ENCODE data around the gene MEGF11. TPM values are rescaled to one million over a fixed set of nuclear protein-coding genes. Genes with fewer than 3 reads are reported as not detected.

The MEGF11 gene
- total RNA-seq, 4 donors from 2014 or later = 2.4 to 8.5 (median 4.3) TPM

DNA sequence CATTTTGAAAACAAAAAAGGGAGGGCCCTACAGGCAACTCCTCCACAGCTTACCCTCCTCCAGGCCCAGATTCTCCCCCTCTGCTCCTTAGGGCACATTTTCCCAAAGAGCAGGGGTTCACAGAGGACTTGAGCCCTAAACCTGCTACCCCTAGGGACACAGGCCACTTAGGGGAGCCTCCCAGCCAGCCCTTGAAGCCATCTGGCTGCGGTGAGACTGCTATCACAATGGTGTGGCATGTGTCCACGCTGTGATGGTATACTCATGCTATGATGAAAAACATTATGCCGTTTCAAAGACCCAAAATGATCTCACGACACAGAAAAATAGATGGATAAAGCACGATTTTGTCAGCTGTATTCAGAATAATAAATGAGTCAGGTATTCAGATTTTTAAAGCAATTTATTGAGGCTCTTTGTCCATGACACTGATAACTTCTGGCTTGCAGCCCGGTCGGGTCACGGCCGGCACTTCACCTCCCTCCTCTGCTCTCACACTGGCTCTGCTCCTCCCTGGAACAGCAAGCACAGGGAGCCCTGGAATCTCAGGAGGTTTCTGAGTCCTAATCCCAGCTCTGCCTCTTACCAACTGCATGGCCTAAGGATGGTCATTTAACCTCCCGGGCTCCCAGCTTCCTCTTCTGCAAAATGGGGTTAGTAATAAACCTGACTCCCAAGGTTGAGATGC is 115.3 kb downstream of the MEGF11 start:
- no peaks in the 10 kb centered on the region for H3K4me1 ChIP-seq
- no peaks in the 10 kb centered on the region for H3K36me3 ChIP-seq
- TF ChIP-seq EP300 (IDR thresholded peaks at IDR 0.05) = no peak
- no peak for TF ChIP-seq POLR2AphosphoS5 (IDR thresholded peaks at IDR 0.05)
- TF ChIP-seq, protein P1, sequence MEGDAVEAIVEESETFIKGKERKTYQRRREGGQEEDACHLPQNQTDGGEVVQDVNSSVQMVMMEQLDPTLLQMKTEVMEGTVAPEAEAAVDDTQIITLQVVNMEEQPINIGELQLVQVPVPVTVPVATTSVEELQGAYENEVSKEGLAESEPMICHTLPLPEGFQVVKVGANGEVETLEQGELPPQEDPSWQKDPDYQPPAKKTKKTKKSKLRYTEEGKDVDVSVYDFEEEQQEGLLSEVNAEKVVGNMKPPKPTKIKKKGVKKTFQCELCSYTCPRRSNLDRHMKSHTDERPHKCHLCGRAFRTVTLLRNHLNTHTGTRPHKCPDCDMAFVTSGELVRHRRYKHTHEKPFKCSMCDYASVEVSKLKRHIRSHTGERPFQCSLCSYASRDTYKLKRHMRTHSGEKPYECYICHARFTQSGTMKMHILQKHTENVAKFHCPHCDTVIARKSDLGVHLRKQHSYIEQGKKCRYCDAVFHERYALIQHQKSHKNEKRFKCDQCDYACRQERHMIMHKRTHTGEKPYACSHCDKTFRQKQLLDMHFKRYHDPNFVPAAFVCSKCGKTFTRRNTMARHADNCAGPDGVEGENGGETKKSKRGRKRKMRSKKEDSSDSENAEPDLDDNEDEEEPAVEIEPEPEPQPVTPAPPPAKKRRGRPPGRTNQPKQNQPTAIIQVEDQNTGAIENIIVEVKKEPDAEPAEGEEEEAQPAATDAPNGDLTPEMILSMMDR (IDR thresholded peaks at IDR 0.05) = no peak
- H3K4me3 ChIP-seq = no peak overlapping the region
- WGBS = 79% methylated on average over 9 of the region's 10 CpGs
- H3K9me3 ChIP-seq = no peaks in the 10 kb centered on the region
- H3K27ac ChIP-seq = no peak overlapping the region
- no peaks in the 10 kb centered on the region for H3K27me3 ChIP-seq
- no peak for DNase-seq (ENCODE audit: low spot score in 2 of 2)

DNA sequence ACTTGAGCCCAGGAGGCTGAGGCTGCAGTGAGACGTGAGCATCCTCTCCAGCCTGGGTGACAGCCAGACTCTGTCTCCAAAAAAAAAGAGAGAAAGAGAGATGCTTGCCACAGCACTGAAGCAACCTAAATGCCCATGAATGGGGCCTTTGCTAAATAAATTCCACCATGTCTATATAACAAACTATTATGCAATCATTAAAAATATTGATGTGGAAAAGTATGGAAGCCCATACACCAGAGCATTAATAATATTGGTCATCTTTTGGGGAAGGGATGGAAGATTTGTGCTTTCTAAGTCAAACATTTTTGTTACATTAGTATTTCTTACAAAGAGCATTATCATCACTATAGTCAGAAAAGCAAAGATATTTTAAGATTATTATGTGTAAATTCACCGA is 116.6 kb downstream of the MEGF11 start:
- Histone ChIP-seq H3K36me3 (no peaks in the 10 kb centered on the region), H3K27me3 (no peaks in the 10 kb centered on the region), H3K9me3 (no peaks in the 10 kb centered on the region), H3K4me1 (no peaks in the 10 kb centered on the region), H3K27ac (no peak overlapping the region), H3K4me3 (no peak overlapping the region)
- WGBS = 81% methylated on average over 2 of the region's 2 CpGs
- DNase-seq (ENCODE audit: low spot score in 2 of 2) = no peak
- TF ChIP-seq POLR2A (IDR thresholded peaks at IDR 0.05) = no peak
- TF ChIP-seq EP300 (IDR thresholded peaks at IDR 0.05) = no peak
- TF ChIP-seq POLR2AphosphoS5 (IDR thresholded peaks at IDR 0.05) = no peak
- TF ChIP-seq, protein P1 (IDR thresholded peaks at IDR 0.05) = no peak

DNA sequence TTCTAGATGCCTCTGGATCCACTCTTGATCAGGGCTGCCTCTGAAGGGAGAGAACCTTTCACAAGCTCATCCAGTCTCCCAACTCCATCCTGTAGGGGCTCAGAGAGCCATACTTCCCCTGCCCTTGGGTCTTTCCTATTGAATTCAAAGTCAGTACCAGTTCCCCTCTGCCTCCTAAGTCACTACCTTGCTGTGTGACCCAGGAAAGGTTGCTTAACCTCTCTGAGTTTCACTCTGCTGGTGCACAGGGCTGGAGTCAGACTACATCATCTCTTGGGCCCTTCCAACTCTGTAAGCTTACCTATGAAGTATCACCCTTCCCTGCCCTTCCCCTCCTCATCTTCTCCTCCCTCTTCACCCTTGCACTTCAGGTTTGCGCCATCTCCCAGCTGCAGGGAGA is 117.9 kb downstream of the MEGF11 start:
- no peak overlapping the region for H3K27ac ChIP-seq
- DNase-seq (ENCODE audit: low spot score in 2 of 2) = no peak
- H3K4me3 ChIP-seq = no peak overlapping the region
- H3K4me1 ChIP-seq = no peaks in the 10 kb centered on the region
- no peaks in the 10 kb centered on the region for H3K9me3 ChIP-seq
- H3K27me3 ChIP-seq = no peaks in the 10 kb centered on the region
- 95% methylated on average over 1 of the region's 1 CpG for WGBS
- TF ChIP-seq POLR2A (IDR thresholded peaks at IDR 0.05) = no peak
- no peak for TF ChIP-seq EP300 (IDR thresholded peaks at IDR 0.05)
- TF ChIP-seq, protein P1 (IDR thresholded peaks at IDR 0.05) = no peak
- no peak for TF ChIP-seq POLR2AphosphoS5 (IDR thresholded peaks at IDR 0.05)
- no peaks in the 10 kb centered on the region for H3K36me3 ChIP-seq

DNA sequence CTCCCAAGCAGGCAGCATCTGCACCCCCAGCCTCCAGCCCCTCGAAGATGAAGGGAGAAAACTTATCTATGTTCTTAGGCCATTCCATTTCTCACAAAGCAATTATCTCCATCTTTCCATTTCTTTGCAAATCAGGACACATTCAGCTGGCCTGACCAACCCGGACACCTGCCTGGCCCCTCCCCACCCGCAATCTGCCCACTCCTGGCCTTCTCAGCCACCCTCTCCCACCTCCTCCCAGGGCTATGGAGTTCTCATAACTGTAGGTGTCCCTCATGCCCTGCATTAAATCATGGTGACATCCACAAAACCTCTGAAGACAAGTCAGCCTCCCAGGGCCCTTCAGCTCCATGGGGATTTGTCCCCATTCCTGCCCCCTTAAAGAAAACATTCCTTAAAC is 119.3 kb downstream of the MEGF11 start:
- no peak for DNase-seq (ENCODE audit: low spot score in 2 of 2)
- Histone ChIP-seq H3K36me3 (no peaks in the 10 kb centered on the region), H3K27ac (no peak overlapping the region), H3K4me3 (no peak overlapping the region), H3K9me3 (no peaks in the 10 kb centered on the region), H3K27me3 (no peaks in the 10 kb centered on the region), H3K4me1 (no peaks in the 10 kb centered on the region)
- TF ChIP-seq EP300 (IDR thresholded peaks at IDR 0.05) (no peak), POLR2AphosphoS5 (IDR thresholded peaks at IDR 0.05) (no peak), POLR2A (IDR thresholded peaks at IDR 0.05) (no peak)
- TF ChIP-seq, protein P1 (IDR thresholded peaks at IDR 0.05) = no peak
- 88% methylated on average over 3 of the region's 3 CpGs for WGBS

DNA sequence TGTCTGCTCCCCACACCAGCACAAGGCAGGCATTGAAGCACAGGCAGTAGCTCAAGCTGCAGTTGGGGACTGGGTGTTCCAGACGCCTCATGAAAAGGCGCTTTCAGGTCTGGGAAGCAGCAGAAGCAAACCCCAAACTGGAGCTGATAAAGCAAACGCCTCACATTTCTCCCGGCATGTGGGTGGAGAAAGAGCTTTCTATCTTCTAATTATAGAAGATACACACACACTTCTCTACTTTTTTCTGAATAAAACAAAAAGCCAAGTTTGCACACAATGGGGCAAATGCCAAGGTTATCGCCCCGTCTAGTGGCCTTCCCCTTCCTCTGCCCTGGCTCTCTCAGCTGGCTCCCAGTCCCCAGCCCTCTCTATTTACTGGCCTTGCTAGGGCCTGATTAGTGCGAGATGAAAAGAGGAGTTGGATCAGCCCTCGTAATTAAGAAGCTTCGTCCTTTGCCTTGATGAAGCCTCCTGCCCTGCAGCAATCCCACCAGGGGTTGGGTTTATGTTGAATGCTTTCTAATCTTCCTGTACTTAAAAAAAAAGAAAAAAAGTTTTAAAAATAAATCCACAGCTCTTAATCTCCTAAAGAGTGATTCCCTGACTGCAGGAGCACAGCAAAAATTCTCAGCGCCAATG is 120.2 kb downstream of the MEGF11 start:
- no peak for TF ChIP-seq POLR2AphosphoS5 (IDR thresholded peaks at IDR 0.05)
- TF ChIP-seq POLR2A (IDR thresholded peaks at IDR 0.05) = no peak
- TF ChIP-seq EP300 (IDR thresholded peaks at IDR 0.05) = no peak
- TF ChIP-seq, protein P1 (IDR thresholded peaks at IDR 0.05) = no peak
- Histone ChIP-seq H3K4me3 (no peak overlapping the region), H3K36me3 (no peaks in the 10 kb centered on the region), H3K27me3 (peaks cover 3% of the 10 kb centered on the region), H3K9me3 (no peaks in the 10 kb centered on the region), H3K27ac (no peak overlapping the region), H3K4me1 (no peaks in the 10 kb centered on the region)
- no peak for DNase-seq (ENCODE audit: low spot score in 2 of 2)
- WGBS = 81% methylated on average over 10 of the region's 10 CpGs
